Measurements from ENCODE around the gene FIGN. TPM values are rescaled to one million over a fixed set of nuclear protein-coding genes. Genes with fewer than 3 reads are reported as not detected.

The FIGN gene
- total and polyA plus RNA-seq, 2 donors (not counting 3 experiments of a cell fraction or from before 2014, with no cell fraction given) = 1.8 to 8.1 TPM

- TF ChIP-seq MAX (IDR thresholded peaks at IDR 0.05; ENCODE audit: insufficient read depth, insufficient read length) (no peak), JUN (IDR thresholded peaks at IDR 0.05; ENCODE audit: borderline replicate concordance, insufficient read depth, insufficient read length, low read depth) (no peak), POLR2A (IDR thresholded peaks at IDR 0.05; ENCODE audit: low read depth, low read length) (no peak), MYC (IDR thresholded peaks at IDR 0.05; ENCODE audit: low read depth, low read length) (no peak), EZH2 (IDR thresholded peaks at IDR 0.05; ENCODE audit: borderline replicate concordance, low read depth, low read length, severe bottlenecking) (no peak), CTCF (IDR thresholded peaks at IDR 0.05; ENCODE audit: extremely low read depth in 1 of 2, insufficient read depth in 1 of 2, low read depth in 1 of 2, low read length in 2 of 2) (no peak), FOS (IDR thresholded peaks at IDR 0.05; ENCODE audit: borderline replicate concordance, insufficient read depth, low read length) (no peak), GATA2 (IDR thresholded peaks at IDR 0.05; ENCODE audit: insufficient read depth, insufficient read length, low read depth, low read length) (no peak), POLR2AphosphoS5 (IDR thresholded peaks at IDR 0.05; ENCODE audit: insufficient read depth, low read depth, low read length) (no peak)
Observed at GRCh38 chr2:163640542-163641193, 95.1 kb downstream of the FIGN start.

More at GRCh38 chr2:163640542-163641193, 95.1 kb downstream of the FIGN start:
- no TSS peak for BruUV-seq (replicated peaks)
- Histone ChIP-seq H2AFZ (ENCODE audit: low read depth, low read length) (no peak overlapping the region), H3K9me1 (replicated peaks; ENCODE audit: control insufficient read depth, extremely low read depth, insufficient read depth, low read length) (no peaks in the 10 kb centered on the region), H4K20me1 (replicated peaks; ENCODE audit: control insufficient read depth, extremely low read depth, insufficient read depth, low read length) (no peaks in the 10 kb centered on the region), H3K9ac (replicated peaks; ENCODE audit: extremely low read depth, insufficient read depth, low read length) (no peak overlapping the region), H3K9me3 (replicated peaks; ENCODE audit: control insufficient read depth, insufficient read depth, low read length) (no peaks in the 10 kb centered on the region), H3K27ac (ENCODE audit: insufficient read depth, low read depth, low read length) (no peak overlapping the region), H3K4me2 (ENCODE audit: insufficient read depth, low read length) (no peak overlapping the region), H3K4me3 (replicated peaks in 1 of 3; ENCODE audit: insufficient read depth in 1 of 3, low read depth in 1 of 3, low read length in 3 of 3) (no peak overlapping the region), H3K79me2 (ENCODE audit: control insufficient read depth, insufficient read depth, low read length) (no peaks in the 10 kb centered on the region), H3K27me3 (ENCODE audit: control insufficient read depth in 2 of 2, insufficient read depth in 2 of 2, low read length in 2 of 2) (no peaks in the 10 kb centered on the region), H3K36me3 (ENCODE audit: control insufficient read depth in 2 of 2, extremely low read depth in 1 of 2, insufficient read depth in 2 of 2, low read length in 2 of 2) (no peaks in the 10 kb centered on the region), H3K4me1 (ENCODE audit: control insufficient read depth, extremely low read depth, insufficient read depth, low read length) (no peaks in the 10 kb centered on the region)
- no peak for FAIRE-seq
- POLR2A ChIA-PET = no interaction called here
- DNase-seq (ENCODE audit: low read depth, low spot score) = no peak
- CTCF ChIA-PET = interaction anchor here (0.7 to 1.5 kb wide), 2 partner anchors 17 to 63 kb away, joined by 3 to 4 read pairs; no protein-coding TSS in a partner anchor
- dilution Hi-C loops (cut with MboI; ENCODE audit: extremely low pct_ligation_motif_present, low sequenced_read_pairs) (no loop called here), intact Hi-C loops (cut with micrococcal nuclease) (no loop called here)
